Lower lobe of right lung (tissue), 2 donors: Measurements from ENCODE around the gene PRKAR1B. TPM values are rescaled to one million over a fixed set of nuclear protein-coding genes. Genes with fewer than 3 reads are reported as not detected.

ENCODE experiments used
- ATAC-seq, 2 donors: fragments of 200-7000 bp; cut with Tn5 transposase; one replicate each; pipeline ENCODE4 v1.9.1; 2020 to 2022; ENCODE audit warnings: mild to moderate bottlenecking in 2 of 2, moderate library complexity in 2 of 2
- DNase-seq: peaks from one replicate; pipeline ENCODE4 v3.0.0-alpha.2; 2020
- H3K27ac ChIP-seq: fragments of 200-600 bp; one replicate; pipeline ENCODE4 v1.8.0; 2022
- H3K27me3 ChIP-seq: fragments of 200-600 bp; one replicate; pipeline ENCODE4 v1.8.0; 2022; ENCODE audit warnings: low read depth
- H3K36me3 ChIP-seq: fragments of 200-600 bp; one replicate; pipeline ENCODE4 v1.8.0; 2022; ENCODE audit warnings: mild to moderate bottlenecking
- H3K4me1 ChIP-seq: fragments of 200-600 bp; one replicate; pipeline ENCODE4 v1.8.0; 2022
- H3K4me3 ChIP-seq: fragments of 200-600 bp; one replicate; pipeline ENCODE4 v1.8.0; 2022; ENCODE audit warnings: mild to moderate bottlenecking
- H3K9me3 ChIP-seq: fragments of 200-600 bp; one replicate; pipeline ENCODE4 v1.8.0; 2022
- CTCF ChIP-seq: fragments of 200-600 bp; IDR thresholded peaks from one replicate; pipeline ENCODE4 v1.8.0; 2022; ENCODE audit warnings: antibody characterized with exemption, mild to moderate bottlenecking
- intact Hi-C: fragments of 100-400 bp; cut with DNase I; formaldehyde crosslinking; loops from one replicate; pipeline ENCODE4 v1.11.0; 2022
- total RNA-seq: library from RNA; stranded (reverse); fragmentation: NEBNext Ultra II Directional; extraction: Animal tissue kit (Norgen Biotek cat#: 25700); gene quantifications from one replicate; pipeline ENCODE4 v1.2.1, GENCODE V29; 2021
- donor health status: DM: no; HTN: yes; CAD: no; lungs with severe emphysema.

The PRKAR1B gene
- total RNA-seq, 1 donor from 2014 or later: 16.8 TPM

DNA sequence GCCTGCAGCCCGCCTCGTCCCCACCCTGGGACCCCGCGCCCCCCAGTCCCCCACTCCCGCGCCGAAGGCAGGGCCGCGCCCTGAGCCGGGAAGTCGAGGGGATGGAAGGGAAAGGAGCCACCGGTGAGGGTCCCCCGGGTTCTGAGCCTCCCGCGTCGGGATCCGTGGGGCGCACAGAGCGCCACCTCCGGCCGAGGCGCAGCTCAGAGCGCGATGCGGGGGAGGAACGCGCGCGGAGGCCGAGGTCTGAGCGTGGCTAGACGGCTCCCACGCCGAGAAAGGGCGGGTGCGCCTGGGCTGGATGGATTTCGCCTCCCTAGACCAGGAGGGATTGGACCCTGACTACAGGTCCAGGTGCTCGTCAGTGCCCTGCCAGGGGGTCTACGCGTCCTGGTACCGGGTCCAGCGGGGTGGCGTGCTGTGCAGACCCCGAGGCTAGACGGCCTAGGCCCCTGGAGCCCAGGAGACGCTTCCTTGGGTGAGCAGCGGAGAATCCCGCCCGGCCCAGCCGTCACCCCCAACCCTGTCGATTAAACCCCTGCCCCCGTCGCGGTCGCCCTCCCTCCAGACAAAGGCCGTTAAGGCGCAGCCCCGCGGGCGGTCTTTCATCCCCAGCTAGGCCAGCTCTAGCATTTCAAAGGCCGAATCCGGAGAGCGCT lies 206.4 kb downstream of the PRKAR1B start:
- no peaks in the 10 kb centered on the region for H3K9me3 ChIP-seq
- H3K27ac ChIP-seq: peak overlapping the region; percentile 78
- ATAC-seq (peak; percentile 2 to 13), DNase-seq (no peak)
- TF ChIP-seq CTCF: peak; percentile 6
- peak overlapping the region; percentile 59 for H3K4me3 ChIP-seq
- intact Hi-C loops: no loop called here
- peaks cover 52% of the 10 kb centered on the region for H3K4me1 ChIP-seq
- no peaks in the 10 kb centered on the region for H3K36me3 ChIP-seq
- H3K27me3 ChIP-seq: peaks cover 36% of the 10 kb centered on the region

GRCh38 chr7:519484-520390 lies 207.3 kb downstream of the PRKAR1B start, which contains the start of gene PDGFA:
Gene PDGFA (minus strand): TSS chr7:519846. CDS start chr7:519001, 845 bp downstream.
- DNase-seq: peak; percentile 72
- H3K27ac ChIP-seq: peak within 1 kb of the TSS; percentile 81
- H3K4me3 ChIP-seq: peak within 1 kb of the TSS; percentile 73
- no peak for TF ChIP-seq CTCF
- H3K4me1 ChIP-seq: peaks cover 61% of the 10 kb centered on the region
- H3K36me3 ChIP-seq: no peaks in the 10 kb centered on the region
- H3K9me3 ChIP-seq: no peaks in the 10 kb centered on the region
- intact Hi-C loops: no loop called here
- peaks cover 36% of the 10 kb centered on the region for H3K27me3 ChIP-seq
- ATAC-seq: peak; percentile 47 to 59

DNA sequence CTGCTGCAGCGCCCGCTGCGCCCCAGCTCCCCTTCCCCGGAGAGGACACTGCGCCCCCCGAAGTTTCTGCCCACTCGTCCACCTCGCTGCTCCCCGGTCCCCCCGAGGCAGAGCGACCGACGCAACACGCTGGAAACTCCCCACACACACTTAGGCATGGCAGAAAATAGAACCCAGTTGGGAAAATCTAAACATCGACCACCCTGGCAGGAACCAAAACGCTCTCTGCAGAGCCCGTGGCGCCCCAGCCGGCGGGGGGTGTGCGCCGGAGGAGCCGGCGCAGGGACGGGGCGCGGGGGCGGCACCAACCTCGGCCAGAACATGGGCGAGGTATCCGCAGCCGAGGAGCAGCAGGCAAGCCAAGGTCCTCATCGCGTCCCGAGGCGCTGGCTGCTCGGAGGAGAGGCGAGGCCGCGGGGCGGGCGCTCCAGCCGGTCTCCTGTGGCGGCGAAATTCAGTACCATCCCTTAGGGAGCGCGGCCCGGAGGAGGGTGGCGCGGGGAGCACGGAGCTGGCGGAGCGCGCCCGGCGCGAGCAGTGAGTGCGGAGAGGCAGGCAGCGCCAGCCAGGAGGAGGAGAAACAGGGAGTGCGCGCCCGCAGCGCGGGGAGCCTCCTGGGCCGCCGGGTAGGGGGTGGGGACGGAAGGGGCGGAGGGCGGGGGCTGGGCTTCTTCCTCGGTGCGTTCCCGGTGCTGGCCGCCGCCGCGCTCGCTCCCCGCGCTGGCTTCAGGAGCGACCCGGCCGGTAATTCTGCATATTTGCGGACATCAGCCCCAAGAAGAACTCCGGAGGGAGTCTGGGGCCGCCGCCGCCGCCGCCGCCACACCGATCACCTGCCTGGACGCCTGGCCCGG lies 208.2 kb downstream of the PRKAR1B start:
- peaks cover 36% of the 10 kb centered on the region for H3K27me3 ChIP-seq

GRCh38 chr7:517774-518629 lies 209.1 kb downstream of the PRKAR1B start:
- peak overlapping the region; percentile 81 for H3K27ac ChIP-seq
- H3K27me3 ChIP-seq: peaks cover 31% of the 10 kb centered on the region

More for the DNA sequence above, 208.2 kb downstream of the PRKAR1B start:
- ATAC-seq: peak; percentile 67 to 80
- Histone ChIP-seq H3K4me1 (peaks cover 67% of the 10 kb centered on the region), H3K36me3 (no peaks in the 10 kb centered on the region), H3K9me3 (no peaks in the 10 kb centered on the region), H3K27ac (peak overlapping the region; percentile 81), H3K4me3 (peak overlapping the region; percentile 73)
- peak; percentile 15 for TF ChIP-seq CTCF
- peak; percentile 87 for DNase-seq
- intact Hi-C loops: no loop called here

More at GRCh38 chr7:517774-518629, 209.1 kb downstream of the PRKAR1B start:
- intact Hi-C loops: no loop called here
- peak overlapping the region; percentile 73 for H3K4me3 ChIP-seq
- ATAC-seq (peak; percentile 34 to 50), DNase-seq (peak; percentile 80)
- no peak for TF ChIP-seq CTCF
- H3K36me3 ChIP-seq: no peaks in the 10 kb centered on the region
- H3K9me3 ChIP-seq: no peaks in the 10 kb centered on the region
- peaks cover 71% of the 10 kb centered on the region for H3K4me1 ChIP-seq
